IPS-20b (cell line): ENCODE results near the gene CRTAP.
A peak's percentile ranks its signal among the peaks of the same experiment; 100 is the strongest.
"Not testable (repeated sequence)": the region's sequence is repeated elsewhere in the genome, so short reads cannot be mapped to it uniquely, and the experiment has no call there.

ENCODE experiments used
- H3K27ac ChIP-seq: one replicate; pipeline ENCODE4 v1.5.1; 2013; ENCODE audit warnings: low read length
- H3K27me3 ChIP-seq: 2 replicates; pipeline ENCODE4 v1.6.1; 2013; ENCODE audit warnings: mild to moderate bottlenecking, low read length, inconsistent platforms; ENCODE audit not compliant: insufficient read depth
- H3K36me3 ChIP-seq: 2 replicates; pipeline ENCODE4 v1.6.1; 2013; ENCODE audit warnings: low read depth, mild to moderate bottlenecking, inconsistent platforms, low read length, moderate library complexity; ENCODE audit not compliant: insufficient read depth
- H3K4me1 ChIP-seq: 2 replicates; pipeline ENCODE4 v1.6.1; 2013; ENCODE audit warnings: mild to moderate bottlenecking, control low read depth, inconsistent platforms, low read length, moderate library complexity; ENCODE audit not compliant: insufficient read depth
- H3K4me3 ChIP-seq: 2 replicates; pipeline ENCODE4 v1.5.1; 2013; ENCODE audit warnings: mild to moderate bottlenecking, low read length, inconsistent platforms
- H3K9ac ChIP-seq: 2 replicates; pipeline ENCODE4 v1.6.1; 2013; ENCODE audit warnings: low read depth, mild to moderate bottlenecking, inconsistent platforms, low read length, moderate library complexity
- H3K9me3 ChIP-seq: 2 replicates; pipeline ENCODE4 v1.6.1; 2013; ENCODE audit warnings: mild to moderate bottlenecking, low read depth, low read length, inconsistent platforms; ENCODE audit not compliant: insufficient read depth

The CRTAP gene

GRCh38 chr3:33113772-33114621, at the start of gene CRTAP:
Gene CRTAP, plus strand, starts transcription at chr3:33114014. Its CDS starts 64 bp downstream, at chr3:33114078.
- Histone ChIP-seq H3K27ac (no peak within 1 kb of the TSS), H3K36me3 (no peaks in the 10 kb centered on the region), H3K9ac (peak within 1 kb of the TSS; percentile 82), H3K4me1 (peaks cover 2% of the 10 kb centered on the region; the same call in 1 of the 2 replicates), H3K9me3 (no peaks in the 10 kb centered on the region), H3K27me3 (peaks cover 10% of the 10 kb centered on the region), H3K4me3 (peak within 1 kb of the TSS; percentile 91)

- Histone ChIP-seq H3K9ac (no peak overlapping the region), H3K36me3 (peaks cover 13% of the 10 kb centered on the region; the same call in 1 of the 2 replicates), H3K27ac (no peak overlapping the region), H3K4me1 (no peaks in the 10 kb centered on the region), H3K27me3 (no peaks in the 10 kb centered on the region), H3K9me3 (no peaks in the 10 kb centered on the region), H3K4me3 (no peak overlapping the region)
Observed at GRCh38 chr3:33064929-33065328, 48.9 kb upstream of the CRTAP start.

- Histone ChIP-seq H3K4me1 (no peaks in the 10 kb centered on the region), H3K9me3 (no peaks in the 10 kb centered on the region), H3K27ac (no peak overlapping the region), H3K9ac (no peak overlapping the region), H3K27me3 (no peaks in the 10 kb centered on the region), H3K4me3 (no peak overlapping the region), H3K36me3 (peaks cover 13% of the 10 kb centered on the region; the same call in 1 of the 2 replicates)
Observed at GRCh38 chr3:33067484-33067883, 46.3 kb upstream of the CRTAP start.

GRCh38 chr3:33069862-33070261, 44.0 kb upstream of the CRTAP start:
- not testable (repeated sequence) for H3K27me3 ChIP-seq, H3K9me3 ChIP-seq, H3K4me3 ChIP-seq, H3K27ac ChIP-seq, H3K4me1 ChIP-seq, H3K9ac ChIP-seq, H3K36me3 ChIP-seq

GRCh38 chr3:33071181-33071580, 42.6 kb upstream of the CRTAP start:
- Histone ChIP-seq H3K36me3 (no peaks in the 10 kb centered on the region; the same call in 1 of the 2 replicates), H3K4me3 (no peak overlapping the region), H3K9ac (no peak overlapping the region), H3K4me1 (no peaks in the 10 kb centered on the region), H3K27ac (no peak overlapping the region), H3K9me3 (no peaks in the 10 kb centered on the region), H3K27me3 (no peaks in the 10 kb centered on the region)

- Histone ChIP-seq H3K9me3 (no peaks in the 10 kb centered on the region), H3K4me1 (no peaks in the 10 kb centered on the region), H3K27ac (no peak overlapping the region), H3K4me3 (no peak overlapping the region), H3K36me3 (no peaks in the 10 kb centered on the region; the same call in 1 of the 2 replicates), H3K27me3 (no peaks in the 10 kb centered on the region), H3K9ac (no peak overlapping the region)
Observed at GRCh38 chr3:33071946-33072345, 41.9 kb upstream of the CRTAP start.

GRCh38 chr3:33074217-33075067, 39.4 kb upstream of the CRTAP start:
- Histone ChIP-seq H3K9me3 (no peaks in the 10 kb centered on the region), H3K27me3 (no peaks in the 10 kb centered on the region), H3K9ac (no peak overlapping the region), H3K27ac (no peak overlapping the region), H3K4me1 (no peaks in the 10 kb centered on the region), H3K36me3 (no peaks in the 10 kb centered on the region), H3K4me3 (no peak overlapping the region)

- Histone ChIP-seq H3K4me3 (no peak overlapping the region), H3K27ac (no peak overlapping the region), H3K9ac (no peak overlapping the region), H3K27me3 (no peaks in the 10 kb centered on the region), H3K9me3 (no peaks in the 10 kb centered on the region), H3K36me3 (no peaks in the 10 kb centered on the region), H3K4me1 (no peaks in the 10 kb centered on the region)
Observed at GRCh38 chr3:33075995-33076394, 37.8 kb upstream of the CRTAP start.

GRCh38 chr3:33076952-33077351, 36.9 kb upstream of the CRTAP start:
- H3K4me3 ChIP-seq, result no peak overlapping the region
- H3K27ac ChIP-seq, result no peak overlapping the region
- H3K27me3 ChIP-seq, result no peaks in the 10 kb centered on the region
- no peaks in the 10 kb centered on the region for H3K36me3 ChIP-seq
- no peaks in the 10 kb centered on the region for H3K4me1 ChIP-seq
- H3K9me3 ChIP-seq, result no peaks in the 10 kb centered on the region
- no peak overlapping the region for H3K9ac ChIP-seq

GRCh38 chr3:33077976-33078375, 35.8 kb upstream of the CRTAP start:
- Histone ChIP-seq H3K9me3 (no peaks in the 10 kb centered on the region), H3K9ac (no peak overlapping the region), H3K36me3 (no peaks in the 10 kb centered on the region), H3K27ac (no peak overlapping the region), H3K4me3 (no peak overlapping the region), H3K4me1 (no peaks in the 10 kb centered on the region), H3K27me3 (no peaks in the 10 kb centered on the region)

GRCh38 chr3:33079813-33080212, 34.0 kb upstream of the CRTAP start:
- not testable (repeated sequence) for H3K27ac ChIP-seq, H3K9ac ChIP-seq, H3K27me3 ChIP-seq, H3K36me3 ChIP-seq, H3K4me3 ChIP-seq, H3K4me1 ChIP-seq, H3K9me3 ChIP-seq

- Histone ChIP-seq H3K36me3 (no peaks in the 10 kb centered on the region), H3K4me1 (no peaks in the 10 kb centered on the region), H3K9ac (no peak overlapping the region), H3K27me3 (no peaks in the 10 kb centered on the region), H3K9me3 (no peaks in the 10 kb centered on the region), H3K27ac (no peak overlapping the region), H3K4me3 (no peak overlapping the region)
Observed at GRCh38 chr3:33081812-33082211, 32.0 kb upstream of the CRTAP start.
